NOMO-1 treated with dmso at 0.1 percent for 144 hours (cell line): ENCODE measurements around the gene OR5C1.
"Not testable (repeated sequence)": the region's sequence is repeated elsewhere in the genome, so short reads cannot be mapped to it uniquely, and the experiment has no call there.

Experiments used
- DNase-seq: peaks from one replicate; lab custom pipeline; 2025; ENCODE audit not compliant: unreplicated experiment; lab: John Stamatoyannopoulos, UW

OR5C1 gene

DNA sequence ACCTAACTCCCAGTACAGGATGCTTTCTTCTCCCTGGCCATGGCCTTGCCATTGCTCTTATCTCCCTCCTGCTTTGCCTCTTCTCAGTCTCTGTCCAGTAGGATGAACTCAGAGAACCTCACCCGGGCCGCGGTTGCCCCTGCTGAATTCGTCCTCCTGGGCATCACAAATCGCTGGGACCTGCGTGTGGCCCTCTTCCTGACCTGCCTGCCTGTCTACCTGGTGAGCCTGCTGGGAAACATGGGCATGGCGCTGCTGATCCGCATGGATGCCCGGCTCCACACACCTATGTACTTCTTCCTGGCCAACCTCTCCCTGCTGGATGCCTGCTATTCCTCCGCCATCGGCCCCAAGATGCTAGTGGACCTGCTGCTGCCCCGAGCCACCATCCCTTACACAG is at the start of gene OR5C1:
Gene OR5C1 (plus strand): TSS at position 103 of the 400 bp plus-strand sequence. CDS start 0 bp downstream, at position 103.
- DNase-seq: no peak

DNA sequence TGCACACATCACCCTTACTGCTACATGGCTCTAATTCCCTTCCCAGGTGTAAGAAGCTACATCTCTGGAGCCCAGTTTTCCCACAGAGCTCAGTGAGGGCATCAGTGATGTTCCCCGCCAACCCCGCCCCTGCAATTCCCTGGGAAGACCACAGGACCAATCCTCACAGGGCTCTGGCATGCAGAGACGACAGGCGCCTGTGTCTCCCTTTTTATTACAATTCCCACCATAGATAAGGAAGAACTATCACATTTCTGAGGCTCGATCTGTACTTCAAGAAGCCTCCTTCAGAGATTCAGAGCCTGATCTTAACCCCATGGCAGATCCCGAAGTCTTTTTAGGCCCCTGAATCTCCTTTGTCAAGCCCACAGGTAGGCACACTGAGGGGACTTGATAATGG is 46.7 kb upstream of the OR5C1 start, which contains the start of gene OR1L6:
Gene OR1L6 (plus strand): TSS at position 301 of the 400 bp plus-strand sequence. CDS start 7,545 bp downstream, outside the sequence.
- no peak for DNase-seq

GRCh38 chr9:122754825-122755224 is 33.9 kb upstream of the OR5C1 start:
- DNase-seq: no peak

- DNase-seq: no peak
These were observed 20.9 kb upstream of the OR5C1 start for GRCh38 chr9:122767817-122768216.

GRCh38 chr9:122777052-122777451 is 11.7 kb upstream of the OR5C1 start:
- no peak for DNase-seq

DNA sequence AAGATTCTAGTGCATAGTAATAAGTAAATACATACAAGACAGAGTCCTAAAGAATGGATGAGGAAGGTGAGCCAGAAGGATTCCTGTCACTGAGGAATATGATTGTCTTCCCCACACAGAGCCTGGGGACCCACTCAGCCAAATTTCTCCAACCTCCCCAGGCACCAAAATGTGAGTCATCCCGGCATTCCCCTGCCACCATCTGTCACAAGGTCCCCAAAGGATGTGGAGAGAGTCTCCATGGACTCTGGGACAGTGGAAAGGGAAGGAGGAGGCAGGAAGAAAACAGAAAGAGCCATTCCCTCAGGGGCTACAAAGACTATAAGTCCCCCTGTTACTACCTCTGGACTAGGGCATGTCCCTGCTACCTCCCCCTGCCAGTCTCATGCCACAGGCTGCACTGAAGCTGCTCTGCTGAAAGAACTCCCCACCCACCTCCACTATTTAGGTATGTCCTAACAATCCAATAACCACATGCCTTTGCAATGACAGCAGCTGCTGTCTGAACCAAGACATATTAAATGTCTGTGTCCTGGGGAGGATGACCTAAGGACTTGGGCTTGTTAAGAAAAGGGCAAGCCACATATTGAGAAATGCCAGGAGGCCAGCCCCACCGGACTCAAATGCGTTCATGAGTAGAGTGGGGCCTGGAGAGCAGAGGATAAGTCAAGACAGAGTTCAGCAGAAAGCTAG is 10.7 kb upstream of the OR5C1 start:
- no peak for DNase-seq

DNA sequence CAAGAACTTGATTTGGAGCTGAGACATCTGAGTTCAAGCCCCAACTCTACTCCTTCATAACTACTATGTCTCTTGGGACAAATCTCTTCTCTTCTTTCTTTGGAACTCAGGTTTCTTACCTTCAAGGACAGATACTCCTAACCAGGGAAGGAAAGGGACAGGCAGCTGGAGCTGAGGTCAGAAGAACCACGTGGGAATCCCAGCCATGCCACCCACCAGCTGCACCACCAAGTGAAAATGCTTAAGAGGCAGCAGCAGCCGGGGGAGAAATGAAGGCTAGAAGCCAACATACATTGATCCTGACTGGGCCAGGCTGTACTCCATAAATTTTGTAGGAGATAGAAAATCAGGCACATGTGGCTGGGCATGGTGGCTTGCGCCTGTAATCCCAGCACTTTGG is 9.6 kb upstream of the OR5C1 start:
- DNase-seq: no peak

- no peak for DNase-seq
These were observed 8.7 kb upstream of the OR5C1 start for GRCh38 chr9:122780026-122780425.

GRCh38 chr9:122781671-122782070 is 7.1 kb upstream of the OR5C1 start:
- no peak for DNase-seq

DNA sequence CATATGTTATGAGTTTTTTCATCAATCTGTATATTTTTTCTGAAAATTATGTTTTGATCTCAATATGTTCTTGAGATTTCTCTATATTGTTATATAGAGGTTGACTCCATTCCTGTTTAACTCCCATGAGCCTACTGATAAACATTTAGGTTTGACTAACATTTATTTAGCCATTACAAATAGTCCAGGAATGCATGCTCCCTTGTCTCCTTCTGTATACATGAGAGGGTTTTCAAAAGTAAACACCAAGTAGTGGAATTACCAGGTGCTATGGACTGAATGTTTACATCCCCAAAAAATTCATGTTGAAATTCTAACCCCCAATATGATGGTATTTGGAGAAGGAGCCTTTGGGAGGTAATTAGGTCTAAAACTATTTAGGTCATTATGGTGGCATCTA is 3.5 kb upstream of the OR5C1 start:
- DNase-seq: no peak

GRCh38 chr9:122786338-122786737 is 2.4 kb upstream of the OR5C1 start:
- no peak for DNase-seq

- DNase-seq: no peak
These were observed 718 bp downstream of the OR5C1 start for GRCh38 chr9:122789256-122790046.

DNA sequence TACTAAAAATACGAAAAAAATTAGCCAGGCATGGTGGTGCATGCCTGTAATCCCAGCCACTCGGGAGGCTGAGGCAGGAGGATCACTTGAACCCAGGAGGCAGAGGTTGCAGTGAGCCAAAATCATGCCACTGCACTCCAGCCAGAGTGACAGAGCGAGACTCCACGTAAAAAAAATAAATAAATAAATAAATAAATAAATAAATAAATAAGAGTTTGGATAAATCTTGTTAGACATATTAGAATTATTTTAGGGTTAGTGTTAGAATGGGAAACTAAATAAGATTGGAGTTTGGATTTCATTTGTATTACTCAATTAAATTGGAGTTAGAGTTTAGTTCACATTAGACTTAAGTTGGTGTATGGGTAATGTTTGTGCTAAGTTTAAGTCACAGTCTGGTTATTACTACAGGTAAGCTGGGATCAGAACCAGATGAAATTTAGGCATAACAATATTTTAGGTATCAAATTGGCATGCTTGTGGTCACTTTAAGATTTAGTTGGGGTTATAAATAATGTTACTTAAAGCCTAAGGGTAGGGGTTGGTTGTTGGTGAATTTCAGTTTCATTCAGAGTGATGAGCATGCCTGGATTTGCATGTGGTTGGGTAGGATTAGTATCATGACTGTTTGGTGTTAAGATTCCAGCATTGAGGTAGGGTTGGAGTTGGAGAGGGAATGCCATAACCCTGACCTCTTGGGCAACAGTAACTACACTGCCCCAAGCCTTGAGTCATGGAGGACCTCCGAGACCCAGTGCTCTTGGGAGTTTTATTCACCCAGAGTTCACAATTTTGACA is 3.3 kb downstream of the OR5C1 start:
- DNase-seq: no peak

DNA sequence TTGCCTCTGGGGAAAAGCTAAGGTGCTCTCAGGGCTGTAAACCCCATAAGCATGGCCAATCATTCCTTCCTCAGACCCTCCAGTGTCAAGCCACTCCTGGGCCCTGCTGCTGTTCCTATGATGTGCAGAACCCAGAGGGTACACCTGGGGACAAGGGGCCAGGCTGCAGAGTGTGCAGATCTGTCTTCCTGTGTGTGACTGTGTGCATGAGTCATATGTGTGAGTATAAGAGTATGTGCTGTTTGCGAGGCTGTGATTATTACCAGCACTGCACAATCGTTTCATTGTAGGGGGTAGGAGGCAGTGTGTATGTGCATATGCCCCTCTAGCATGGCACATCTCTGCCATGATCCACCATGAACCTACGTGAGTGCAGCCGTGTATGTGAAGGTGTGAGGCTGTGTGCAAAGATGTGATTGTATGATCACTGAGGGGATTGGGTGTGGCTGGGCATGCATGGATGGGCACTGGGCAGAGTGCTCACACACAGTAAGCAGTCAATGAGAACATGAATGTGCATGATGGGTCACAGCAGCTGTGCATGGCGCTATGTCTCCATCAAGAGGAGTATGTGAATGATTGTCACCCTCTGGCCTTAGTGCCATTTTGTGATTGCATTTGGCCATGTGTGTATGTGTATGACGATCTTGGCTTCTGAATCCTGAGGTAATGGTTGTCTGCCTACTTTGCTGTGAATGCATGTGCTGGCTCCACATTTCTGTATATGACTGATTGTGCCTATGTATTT is 8.8 kb downstream of the OR5C1 start:
- no peak for DNase-seq

DNA sequence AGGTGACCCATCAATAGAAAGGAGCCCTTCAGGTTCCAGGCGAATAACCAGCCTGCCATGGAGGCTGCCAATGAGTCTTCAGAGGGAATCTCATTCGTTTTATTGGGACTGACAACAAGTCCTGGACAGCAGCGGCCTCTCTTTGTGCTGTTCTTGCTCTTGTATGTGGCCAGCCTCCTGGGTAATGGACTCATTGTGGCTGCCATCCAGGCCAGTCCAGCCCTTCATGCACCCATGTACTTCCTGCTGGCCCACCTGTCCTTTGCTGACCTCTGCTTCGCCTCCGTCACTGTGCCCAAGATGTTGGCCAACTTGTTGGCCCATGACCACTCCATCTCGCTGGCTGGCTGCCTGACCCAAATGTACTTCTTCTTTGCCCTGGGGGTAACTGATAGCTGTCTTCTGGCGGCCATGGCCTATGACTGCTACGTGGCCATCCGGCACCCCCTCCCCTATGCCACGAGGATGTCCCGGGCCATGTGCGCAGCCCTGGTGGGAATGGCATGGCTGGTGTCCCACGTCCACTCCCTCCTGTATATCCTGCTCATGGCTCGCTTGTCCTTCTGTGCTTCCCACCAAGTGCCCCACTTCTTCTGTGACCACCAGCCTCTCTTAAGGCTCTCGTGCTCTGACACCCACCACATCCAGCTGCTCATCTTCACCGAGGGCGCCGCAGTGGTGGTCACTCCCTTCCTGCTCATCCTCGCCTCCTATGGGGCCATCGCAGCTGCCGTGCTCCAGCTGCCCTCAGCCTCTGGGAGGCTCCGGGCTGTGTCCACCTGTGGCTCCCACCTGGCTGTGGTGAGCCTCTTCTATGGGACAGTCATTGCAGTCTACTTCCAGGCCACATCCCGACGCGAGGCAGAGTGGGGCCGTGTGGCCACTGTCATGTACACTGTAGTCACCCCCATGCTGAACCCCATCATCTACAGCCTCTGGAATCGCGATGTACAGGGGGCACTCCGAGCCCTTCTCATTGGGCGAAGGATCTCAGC is 11.6 kb downstream of the OR5C1 start, which contains the start of gene OR1K1:
Gene OR1K1 (plus strand): TSS at position 58 of the 995 bp plus-strand sequence. CDS start 0 bp downstream, at position 58.
- no peak for DNase-seq

DNA sequence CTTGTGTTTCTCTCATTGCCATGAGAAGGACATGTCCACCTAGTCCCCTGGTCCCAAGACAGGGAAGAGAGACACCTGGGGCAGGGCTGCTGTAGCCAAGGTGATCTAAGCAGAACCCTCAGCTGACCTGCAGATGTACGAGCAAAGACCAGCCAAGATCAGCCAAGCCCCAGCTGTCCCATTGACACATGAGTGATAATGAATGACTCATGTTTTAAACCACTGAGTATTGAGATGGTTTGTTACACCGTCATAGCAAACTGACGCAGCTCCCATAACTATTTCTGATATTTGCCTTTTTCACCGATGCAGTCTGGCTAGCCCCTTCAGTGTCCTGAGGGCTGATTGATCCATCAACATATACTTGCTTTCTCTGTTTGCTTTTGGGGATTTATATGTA is 17.9 kb downstream of the OR5C1 start:
- no peak for DNase-seq

- no peak for DNase-seq
These were observed 18.7 kb downstream of the OR5C1 start for GRCh38 chr9:122807271-122807900.

DNA sequence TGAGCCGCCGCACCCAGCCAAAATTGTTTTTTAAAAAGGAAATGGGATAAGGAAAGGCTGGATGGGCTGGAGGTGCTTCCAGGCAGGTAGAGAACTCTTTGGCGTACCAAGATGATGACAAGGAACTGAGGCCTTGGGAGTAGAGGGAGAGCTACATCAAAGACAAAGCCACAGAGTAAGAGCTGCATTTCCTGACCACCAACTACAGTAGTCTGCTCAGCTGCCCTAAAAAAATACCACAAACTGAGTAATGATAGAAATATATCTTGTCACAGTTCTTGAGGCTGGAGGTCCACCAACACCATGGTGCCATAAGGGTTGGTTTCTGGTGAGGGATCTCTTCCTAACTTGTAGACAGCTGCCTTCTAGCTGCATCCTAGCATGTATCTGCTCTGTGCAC is 19.4 kb downstream of the OR5C1 start:
- DNase-seq: no peak

GRCh38 chr9:122809261-122809660 is 20.5 kb downstream of the OR5C1 start:
- not testable (repeated sequence) for DNase-seq
